A375 (cell line): ENCODE data around the gene AIMP1. TPM values are rescaled to one million over a fixed set of nuclear protein-coding genes. Genes with fewer than 3 reads are reported as not detected.

Source experiments
- total RNA-seq: library from RNA; depleted of rRNA; stranded (reverse); fragments of >200 nt; shearing (Covaris generic); gene quantifications from 2 replicates; pipeline ENCODE4 v1.2.3, GENCODE V29; 2014; rRNA removed

Gene AIMP1
- 28.6 and 34.4 TPM in 2 replicates for total RNA-seq

DNA sequence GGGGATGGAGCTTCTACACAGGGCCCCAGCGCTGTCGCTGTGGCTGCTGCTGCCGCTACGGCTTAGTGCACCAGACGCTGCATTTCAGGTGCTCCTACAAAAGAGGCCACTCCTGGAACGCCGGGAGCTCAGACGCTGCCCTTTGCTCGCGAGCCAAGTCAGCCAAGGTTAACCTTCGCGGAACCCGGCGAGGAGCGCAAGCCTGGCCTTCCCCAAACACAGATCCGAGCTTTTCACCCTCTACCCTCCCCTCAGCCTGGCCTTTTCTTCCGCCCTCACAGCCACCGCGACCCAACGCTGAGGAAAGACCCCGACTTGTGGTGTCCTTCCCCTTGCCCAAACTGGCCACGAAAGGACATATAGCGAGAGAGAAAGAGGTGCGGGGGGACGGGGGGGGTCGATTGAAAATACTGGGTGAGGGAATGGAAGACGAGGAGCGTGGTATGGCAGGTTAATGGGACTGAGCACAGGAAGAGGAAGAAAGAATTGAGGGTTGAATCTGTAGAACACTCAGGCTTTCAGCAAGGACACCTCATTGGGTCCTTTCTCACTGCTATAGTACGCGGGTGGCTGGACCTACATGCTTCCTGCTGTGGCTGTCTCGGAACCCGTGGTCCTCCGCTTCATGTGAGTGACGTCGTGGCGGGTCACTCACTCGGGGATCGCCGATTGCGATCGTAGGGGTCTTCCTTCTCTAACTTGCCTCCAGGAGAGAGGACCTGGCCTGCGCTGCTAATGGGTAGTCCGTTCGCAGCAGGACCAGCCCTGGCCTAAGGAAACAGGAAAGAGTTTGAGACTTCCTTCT, at the start of gene AIMP1, which contains the start of gene TBCK:
TSS of gene AIMP1 (plus strand) at position 583 of the 805 bp plus-strand sequence. CDS start 8,460 bp downstream, outside the sequence.
TSS of gene TBCK (minus strand) at position 242 of the 805 bp plus-strand sequence. CDS start 7,249 bp downstream, outside the sequence.

DNA sequence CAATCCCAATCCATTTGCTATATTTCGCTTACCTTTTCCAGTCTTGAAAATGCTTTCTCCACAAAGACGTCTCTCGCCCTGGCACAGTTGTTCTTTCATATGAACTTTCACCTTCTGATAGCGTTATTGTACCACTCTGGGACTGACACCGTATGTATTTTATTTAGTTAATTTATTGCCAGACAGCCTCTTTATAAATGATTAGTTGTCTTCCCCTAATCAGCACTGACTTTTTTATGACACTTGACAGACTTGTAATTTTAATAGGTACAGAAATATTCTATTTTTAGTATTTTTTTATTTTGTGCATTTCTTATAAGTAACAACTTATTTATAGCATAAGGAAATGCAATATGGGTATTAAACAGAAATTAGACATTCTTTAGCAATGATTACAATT, 52.3 kb downstream of the AIMP1 start, which contains the start of gene GIMD1:
TSS of gene GIMD1 (minus strand) at position 101 of the 400 bp plus-strand sequence. CDS start 1,343 bp downstream, outside the sequence.

Other genes starting within 250 kb of the AIMP1 start
- gene TBCK, start 341 bp upstream of the AIMP1 start, total RNA-seq: 11.6 and 17.0 TPM in 2 replicates
- gene GIMD1, start 52.2 kb downstream of the AIMP1 start, total RNA-seq: not detected in 2 replicates